Endothelial cell of umbilical vein (primary cell): Measurements from ENCODE around the gene RANBP3. TPM values are rescaled to one million over a fixed set of nuclear protein-coding genes. Genes with fewer than 3 reads are reported as not detected.

Source experiments
- BruUV-seq: library from RNA; stranded (reverse); fragments of 400-500 nt; replicated peaks from 2 replicates; lab custom pipeline; 2021; lab: Mats Ljungman, UMichigan
- CTCF ChIA-PET: fragments of 300-600, 350-600 bp; sonication (Branson Sonifier 250); formaldehyde crosslinking; loops from one replicate; lab custom pipeline; 2021; ENCODE audit warnings: antibody characterized with exemption, inconsistent platforms; lab: Charles Lee
- POLR2A ChIA-PET: fragments of 300-600, 350-600 bp; sonication (Branson Sonifier 250); formaldehyde crosslinking; loops from one replicate; lab custom pipeline; 2021; ENCODE audit warnings: antibody characterized with exemption, inconsistent platforms; lab: Charles Lee
- DNase-seq: peaks from one replicate; pipeline ENCODE4 v3.0.0-alpha.2; 2011; ENCODE audit warnings: low read depth, low spot score
- FAIRE-seq: peaks from 2 replicates; lab custom pipeline; 2011; peaks lifted over from hg19 to GRCh38; lab: Jason Lieb, UNC
- H2AFZ ChIP-seq: 2 replicates; pipeline ENCODE4 v1.6.0; 2012; ENCODE audit warnings: low read depth, low read length, control low read depth, inconsistent platforms
- H3K27ac ChIP-seq: 2 replicates; pipeline ENCODE4 v1.5.1; 2011; ENCODE audit warnings: low read depth, mild to moderate bottlenecking, control low read depth, low read length, moderate library complexity; ENCODE audit not compliant: insufficient read depth
- H3K27me3 ChIP-seq, 2 experiments: 2 replicates each; pipeline versions ENCODE4 v1.6.0 to v1.6.1; 2011; ENCODE audit warnings: low read length in 2 of 2, mixed read lengths in 1 of 2; ENCODE audit not compliant: control insufficient read depth in 2 of 2, insufficient read depth in 2 of 2
- H3K36me3 ChIP-seq, 2 experiments: 2 replicates in 1 of 2; 3 replicates in 1 of 2; pipeline ENCODE4 v1.5.1; 2011; ENCODE audit warnings: low read length in 2 of 2, mild to moderate bottlenecking in 1 of 2, moderate library complexity in 1 of 2; ENCODE audit not compliant: control insufficient read depth in 2 of 2, insufficient read depth in 2 of 2; ENCODE audit errors: extremely low read depth in 1 of 2
- H3K4me1 ChIP-seq: 3 replicates; pipeline ENCODE4 v1.5.1; 2011; ENCODE audit warnings: mild to moderate bottlenecking, low read length; ENCODE audit not compliant: control insufficient read depth, insufficient read depth; ENCODE audit errors: extremely low read depth
- H3K4me2 ChIP-seq: 2 replicates; pipeline ENCODE4 v1.6.1; 2011; ENCODE audit warnings: low read length, control low read depth, mixed read lengths; ENCODE audit not compliant: insufficient read depth
- H3K4me3 ChIP-seq, 3 experiments: fragments of 200-600 bp in 1 of 3; sonication (generic), shearing (Covaris generic) in 1 of 3; replicated peaks in 1 of 3; 2 replicates each; pipeline ENCODE4 v1.5.1; 2011 to 2016; ENCODE audit warnings: control low read depth in 3 of 3, low read length in 3 of 3, mild to moderate bottlenecking in 2 of 3, inconsistent platforms in 1 of 3, low read depth in 1 of 3, moderate library complexity in 1 of 3; ENCODE audit not compliant: insufficient read depth in 1 of 3
- H3K79me2 ChIP-seq: 2 replicates; pipeline ENCODE4 v1.6.0; 2012; ENCODE audit warnings: low read length, inconsistent platforms; ENCODE audit not compliant: control insufficient read depth, insufficient read depth
- H3K9ac ChIP-seq: replicated peaks from 2 replicates; pipeline ENCODE3; 2011; ENCODE audit warnings: low read length, control low read depth; ENCODE audit not compliant: insufficient read depth; ENCODE audit errors: extremely low read depth
- H3K9me1 ChIP-seq: replicated peaks from 3 replicates; pipeline ENCODE4 v1.6.0; 2011; ENCODE audit warnings: mild to moderate bottlenecking, low read length; ENCODE audit not compliant: control insufficient read depth, insufficient read depth; ENCODE audit errors: extremely low read depth
- H3K9me3 ChIP-seq: replicated peaks from 2 replicates; pipeline ENCODE4 v1.5.1; 2012; ENCODE audit warnings: low read length, inconsistent platforms; ENCODE audit not compliant: control insufficient read depth, insufficient read depth
- H4K20me1 ChIP-seq: replicated peaks from 2 replicates; pipeline ENCODE3; 2011; ENCODE audit warnings: mild to moderate bottlenecking, low read length; ENCODE audit not compliant: control insufficient read depth, insufficient read depth; ENCODE audit errors: extremely low read depth
- EZH2 ChIP-seq: IDR thresholded peaks from 2 replicates; pipeline ENCODE4 v1.6.1; 2012; ENCODE audit warnings: borderline replicate concordance, low read depth, mild to moderate bottlenecking, moderate library complexity, low read length, inconsistent platforms; ENCODE audit not compliant: severe bottlenecking
- FOS ChIP-seq: IDR thresholded peaks from 2 replicates; pipeline ENCODE4 v1.6.1; 2011; ENCODE audit warnings: mild to moderate bottlenecking, low read length, moderate library complexity, borderline replicate concordance; ENCODE audit not compliant: insufficient read depth
- GATA2 ChIP-seq: IDR thresholded peaks from 2 replicates; pipeline ENCODE4 v1.7.0; 2011; ENCODE audit warnings: low read depth, mild to moderate bottlenecking, moderate library complexity, mixed read lengths, low read length; ENCODE audit not compliant: insufficient read length, insufficient read depth
- JUN ChIP-seq: IDR thresholded peaks from 2 replicates; pipeline ENCODE4 v1.6.1; 2011; ENCODE audit warnings: borderline replicate concordance, low read depth; ENCODE audit not compliant: insufficient read length, insufficient read depth
- MYC ChIP-seq: IDR thresholded peaks from one replicate; pipeline ENCODE4 v1.6.1; 2011; ENCODE audit warnings: mild to moderate bottlenecking, low read depth, low read length
- POLR2A ChIP-seq: IDR thresholded peaks from 2 replicates; pipeline ENCODE4 v1.6.1; 2012; ENCODE audit warnings: low read depth, mild to moderate bottlenecking, control low read depth, low read length
- POLR2AphosphoS5 ChIP-seq: IDR thresholded peaks from 2 replicates; pipeline ENCODE4 v1.6.1; 2012; ENCODE audit warnings: low read depth, mild to moderate bottlenecking, control low read depth, low read length, moderate library complexity; ENCODE audit not compliant: insufficient read depth
- dilution Hi-C: fragments of 300-500 bp; cut with MboI; formaldehyde crosslinking; loops from one replicate; pipeline ENCODE4 v1.15.0; 2019; ENCODE audit warnings: low sequenced_read_pairs; ENCODE audit not compliant: extremely low pct_ligation_motif_present
- intact Hi-C: fragments of 100-400 bp; cut with micrococcal nuclease; formaldehyde crosslinking; loops from one replicate; pipeline ENCODE4 v1.10.0; 2022
- polyA plus RNA-seq, 4 experiments: library from polyadenylated mRNA; depleted of rRNA in 3 of 4; stranded (reverse) in 3 of 4; unstranded in 1 of 4; fragments of >200 nt; gene quantifications; 2 replicates each; pipeline versions ENCODE4 v1.2.1 to v1.2.3, GENCODE V29; 2011 to 2012; ENCODE audit warnings: missing spikeins in 1 of 4
- total RNA-seq: library from RNA; stranded (reverse); gene quantifications from 2 replicates; pipeline ENCODE4 v1.2.3, GENCODE V29; 2021
- TF ChIP-seq, protein P1 (sequence below): IDR thresholded peaks from 2 replicates; pipeline ENCODE4 v1.6.1; 2011; ENCODE audit not compliant: insufficient read depth, insufficient read length
- TF ChIP-seq, protein P2 (sequence below), 2 donors: IDR thresholded peaks; 1 replicate in 1 of 2; 2 replicates in 1 of 2; pipeline ENCODE4 v1.5.1; 2011; ENCODE audit warnings: low read length in 2 of 2, mild to moderate bottlenecking in 2 of 2, moderate library complexity in 2 of 2, control low read depth in 1 of 2, inconsistent platforms in 1 of 2, low read depth in 1 of 2; ENCODE audit not compliant: insufficient read depth in 1 of 2; ENCODE audit errors: extremely low read depth in 1 of 2

The RANBP3 gene
- total and polyA plus RNA-seq, 2 donors (not counting 3 experiments of a cell fraction or from before 2014, with no cell fraction given): 72.3 to 85.3 TPM

DNA sequence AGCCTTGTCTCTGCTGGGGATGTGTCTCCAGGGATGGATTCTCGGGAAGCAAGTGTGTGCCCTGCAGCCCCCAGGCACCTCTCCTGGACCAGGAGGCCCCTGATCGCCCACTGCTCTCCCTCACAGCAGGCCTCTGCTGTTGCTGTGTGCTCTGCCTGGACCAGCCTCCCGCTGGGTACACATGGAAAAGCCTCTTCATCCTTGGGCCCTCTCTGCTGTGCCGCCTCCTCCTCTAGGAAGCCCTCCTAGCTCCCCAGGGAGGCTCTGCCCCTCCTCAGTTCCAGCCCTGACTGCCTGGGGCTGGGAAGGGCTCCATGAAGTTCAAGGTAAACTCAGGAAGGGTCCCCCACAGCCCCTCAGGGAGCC lies 86.4 kb downstream of the RANBP3 start:
- H3K79me2 ChIP-seq: no peaks in the 10 kb centered on the region
- H3K4me1 ChIP-seq: peaks cover 19% of the 10 kb centered on the region
- POLR2A ChIA-PET: no interaction called here
- no peak overlapping the region for H2AFZ ChIP-seq
- intact Hi-C loops (no loop called here), dilution Hi-C loops (no loop called here)
- H3K27me3 ChIP-seq: no peaks in the 10 kb centered on the region
- H3K9ac ChIP-seq: no peak overlapping the region
- CTCF ChIA-PET: interaction anchor here (0.7 to 5.0 kb wide), 6 partner anchors 9 to 130 kb away, joined by 3 to 76 read pairs (median 5); partner anchors contain the start of gene NRTN
- H3K4me3 ChIP-seq: no peak overlapping the region
- TF ChIP-seq, protein P1, sequence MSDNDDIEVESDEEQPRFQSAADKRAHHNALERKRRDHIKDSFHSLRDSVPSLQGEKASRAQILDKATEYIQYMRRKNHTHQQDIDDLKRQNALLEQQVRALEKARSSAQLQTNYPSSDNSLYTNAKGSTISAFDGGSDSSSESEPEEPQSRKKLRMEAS: no peak
- TF ChIP-seq EZH2 (no peak), POLR2A (no peak), FOS (no peak), POLR2AphosphoS5 (no peak), MYC (no peak), JUN (no peak)
- H3K27ac ChIP-seq: no peak overlapping the region
- peaks cover 0 to 12% of the 10 kb centered on the region in 2 experiments for H3K36me3 ChIP-seq
- DNase-seq (no peak), FAIRE-seq (no peak)
- no peaks in the 10 kb centered on the region for H3K9me1 ChIP-seq
- no peaks in the 10 kb centered on the region for H3K9me3 ChIP-seq
- H4K20me1 ChIP-seq: no peaks in the 10 kb centered on the region
- no TSS peak for BruUV-seq
- H3K4me2 ChIP-seq: no peak overlapping the region

DNA sequence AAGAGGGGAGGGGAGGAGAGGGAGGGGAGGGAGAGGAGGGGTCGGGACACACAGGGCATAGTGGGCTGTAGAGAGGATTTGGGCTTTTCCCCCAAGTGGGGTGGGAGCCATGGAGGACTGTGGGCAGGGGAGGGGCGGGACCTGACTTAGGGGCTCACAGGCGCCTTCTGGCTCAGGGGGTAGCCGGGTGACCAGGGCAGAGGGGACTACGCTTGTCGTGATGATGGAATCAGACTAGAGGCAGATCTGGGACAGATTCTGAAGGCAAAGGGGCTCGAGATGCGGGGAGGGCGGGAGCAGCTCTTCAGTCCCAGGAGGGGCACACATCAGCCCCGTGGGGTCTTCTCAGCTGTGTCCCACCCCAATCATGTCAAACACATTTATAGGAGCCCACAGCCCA lies 87.8 kb downstream of the RANBP3 start:
- intact Hi-C loops (no loop called here), dilution Hi-C loops (no loop called here)
- no peak overlapping the region for H3K9ac ChIP-seq
- FAIRE-seq (no peak), DNase-seq (no peak)
- no peak overlapping the region for H3K4me2 ChIP-seq
- H3K27ac ChIP-seq: no peak overlapping the region
- BruUV-seq: no TSS peak
- H3K36me3 ChIP-seq: no peaks in the 10 kb centered on the region
- POLR2A ChIA-PET: interaction anchor here (0.7 kb wide), 1 partner anchor 62 kb away, joined by 3 read pairs; no protein-coding TSS in a partner anchor
- no peaks in the 10 kb centered on the region for H3K79me2 ChIP-seq
- CTCF ChIA-PET: interaction anchor here (1.6 to 5.0 kb wide), 3 partner anchors 8 to 86 kb away, joined by 5 to 76 read pairs (median 10); partner anchors contain the start of gene NRTN
- H3K4me1 ChIP-seq: peaks cover 13% of the 10 kb centered on the region
- no peaks in the 10 kb centered on the region for H3K9me1 ChIP-seq
- H3K4me3 ChIP-seq: no peak overlapping the region
- no peak overlapping the region for H2AFZ ChIP-seq
- TF ChIP-seq FOS: no peak
- no peak for TF ChIP-seq JUN
- TF ChIP-seq EZH2: no peak
- TF ChIP-seq MYC: no peak
- TF ChIP-seq POLR2A: no peak
- TF ChIP-seq POLR2AphosphoS5: no peak
- TF ChIP-seq, protein P1: no peak
- TF ChIP-seq GATA2: no peak
- TF ChIP-seq, protein P2, sequence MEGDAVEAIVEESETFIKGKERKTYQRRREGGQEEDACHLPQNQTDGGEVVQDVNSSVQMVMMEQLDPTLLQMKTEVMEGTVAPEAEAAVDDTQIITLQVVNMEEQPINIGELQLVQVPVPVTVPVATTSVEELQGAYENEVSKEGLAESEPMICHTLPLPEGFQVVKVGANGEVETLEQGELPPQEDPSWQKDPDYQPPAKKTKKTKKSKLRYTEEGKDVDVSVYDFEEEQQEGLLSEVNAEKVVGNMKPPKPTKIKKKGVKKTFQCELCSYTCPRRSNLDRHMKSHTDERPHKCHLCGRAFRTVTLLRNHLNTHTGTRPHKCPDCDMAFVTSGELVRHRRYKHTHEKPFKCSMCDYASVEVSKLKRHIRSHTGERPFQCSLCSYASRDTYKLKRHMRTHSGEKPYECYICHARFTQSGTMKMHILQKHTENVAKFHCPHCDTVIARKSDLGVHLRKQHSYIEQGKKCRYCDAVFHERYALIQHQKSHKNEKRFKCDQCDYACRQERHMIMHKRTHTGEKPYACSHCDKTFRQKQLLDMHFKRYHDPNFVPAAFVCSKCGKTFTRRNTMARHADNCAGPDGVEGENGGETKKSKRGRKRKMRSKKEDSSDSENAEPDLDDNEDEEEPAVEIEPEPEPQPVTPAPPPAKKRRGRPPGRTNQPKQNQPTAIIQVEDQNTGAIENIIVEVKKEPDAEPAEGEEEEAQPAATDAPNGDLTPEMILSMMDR (IDR thresholded peaks at IDR 0.05; ENCODE audit: extremely low read depth in 1 of 2, insufficient read depth in 1 of 2, low read depth in 1 of 2, low read length in 2 of 2): no peak
- H3K9me3 ChIP-seq: no peaks in the 10 kb centered on the region
- H3K27me3 ChIP-seq: no peaks in the 10 kb centered on the region
- H4K20me1 ChIP-seq: no peaks in the 10 kb centered on the region
